ENCODE measurements around the gene WRAP53.

The WRAP53 gene

DNA sequence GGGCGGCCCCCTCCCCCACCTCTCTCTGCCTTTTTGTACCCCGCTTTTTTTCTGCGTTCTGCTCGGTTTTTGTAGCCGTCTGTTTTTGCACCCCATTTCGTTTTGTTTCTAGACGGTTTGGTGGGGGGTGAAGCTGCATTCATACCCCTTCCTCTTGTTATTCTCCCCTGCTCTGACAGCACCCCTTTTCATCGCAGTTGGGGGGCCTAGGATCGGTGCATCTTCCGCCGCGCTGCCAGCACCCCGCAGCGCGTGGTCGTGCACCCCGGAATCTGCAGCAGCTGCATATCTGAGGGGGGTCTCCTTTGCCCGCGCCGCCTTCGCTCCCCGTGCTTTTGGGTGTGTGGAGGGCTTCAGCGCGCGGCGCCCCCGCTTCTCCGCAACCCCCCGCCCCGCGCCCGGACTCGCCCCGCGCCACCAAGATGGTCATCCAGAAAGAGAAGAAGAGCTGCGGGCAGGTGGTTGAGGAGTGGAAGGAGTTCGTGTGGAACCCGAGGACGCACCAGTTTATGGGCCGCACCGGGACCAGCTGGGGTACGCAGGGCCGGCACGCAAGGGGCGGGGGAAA, 37.1 kb upstream of the WRAP53 start:
- no peak overlapping the region for H3K27ac ChIP-seq
- TF ChIP-seq, protein P1, sequence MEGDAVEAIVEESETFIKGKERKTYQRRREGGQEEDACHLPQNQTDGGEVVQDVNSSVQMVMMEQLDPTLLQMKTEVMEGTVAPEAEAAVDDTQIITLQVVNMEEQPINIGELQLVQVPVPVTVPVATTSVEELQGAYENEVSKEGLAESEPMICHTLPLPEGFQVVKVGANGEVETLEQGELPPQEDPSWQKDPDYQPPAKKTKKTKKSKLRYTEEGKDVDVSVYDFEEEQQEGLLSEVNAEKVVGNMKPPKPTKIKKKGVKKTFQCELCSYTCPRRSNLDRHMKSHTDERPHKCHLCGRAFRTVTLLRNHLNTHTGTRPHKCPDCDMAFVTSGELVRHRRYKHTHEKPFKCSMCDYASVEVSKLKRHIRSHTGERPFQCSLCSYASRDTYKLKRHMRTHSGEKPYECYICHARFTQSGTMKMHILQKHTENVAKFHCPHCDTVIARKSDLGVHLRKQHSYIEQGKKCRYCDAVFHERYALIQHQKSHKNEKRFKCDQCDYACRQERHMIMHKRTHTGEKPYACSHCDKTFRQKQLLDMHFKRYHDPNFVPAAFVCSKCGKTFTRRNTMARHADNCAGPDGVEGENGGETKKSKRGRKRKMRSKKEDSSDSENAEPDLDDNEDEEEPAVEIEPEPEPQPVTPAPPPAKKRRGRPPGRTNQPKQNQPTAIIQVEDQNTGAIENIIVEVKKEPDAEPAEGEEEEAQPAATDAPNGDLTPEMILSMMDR (conservative IDR thresholded peaks at IDR 0.05) = no peak

DNA sequence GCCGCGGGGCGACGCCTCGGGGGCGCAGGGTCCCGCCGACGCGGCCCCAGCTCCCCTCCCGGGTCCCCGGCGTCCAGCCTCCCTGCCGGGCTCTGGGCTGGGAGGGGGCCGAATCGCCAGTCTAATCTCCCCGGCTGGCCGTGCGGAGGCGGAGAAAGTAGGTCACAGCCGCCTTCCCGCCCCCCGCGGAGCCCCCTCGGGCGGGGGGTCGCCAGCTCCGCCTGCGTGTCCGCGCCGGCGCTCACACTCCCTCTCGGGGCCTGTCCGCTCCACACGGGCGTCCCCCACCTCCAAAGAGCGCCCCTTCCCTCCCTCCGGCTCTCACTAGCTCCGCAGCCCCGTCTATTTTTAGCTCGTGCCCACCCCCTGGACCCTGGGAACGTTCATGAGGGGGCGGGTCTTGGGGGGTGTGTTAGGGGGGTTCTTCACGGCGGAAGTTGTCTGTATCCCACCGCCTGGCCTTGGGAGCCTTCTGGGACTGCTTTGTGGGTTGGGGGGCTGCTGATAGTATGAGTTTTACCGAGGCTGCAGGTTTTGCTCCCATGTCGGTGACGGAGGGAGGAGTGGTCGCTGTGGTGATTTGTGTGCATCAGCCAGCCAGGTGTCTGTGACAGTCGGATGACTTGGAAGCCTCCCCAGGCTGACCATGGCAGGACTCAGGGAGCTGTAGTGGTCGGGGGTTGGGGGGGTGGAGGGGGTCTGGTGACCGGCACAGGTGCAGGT, 36.5 kb upstream of the WRAP53 start:
- no peak overlapping the region for H3K27ac ChIP-seq
- TF ChIP-seq, protein P1 (conservative IDR thresholded peaks at IDR 0.05) = no peak

DNA sequence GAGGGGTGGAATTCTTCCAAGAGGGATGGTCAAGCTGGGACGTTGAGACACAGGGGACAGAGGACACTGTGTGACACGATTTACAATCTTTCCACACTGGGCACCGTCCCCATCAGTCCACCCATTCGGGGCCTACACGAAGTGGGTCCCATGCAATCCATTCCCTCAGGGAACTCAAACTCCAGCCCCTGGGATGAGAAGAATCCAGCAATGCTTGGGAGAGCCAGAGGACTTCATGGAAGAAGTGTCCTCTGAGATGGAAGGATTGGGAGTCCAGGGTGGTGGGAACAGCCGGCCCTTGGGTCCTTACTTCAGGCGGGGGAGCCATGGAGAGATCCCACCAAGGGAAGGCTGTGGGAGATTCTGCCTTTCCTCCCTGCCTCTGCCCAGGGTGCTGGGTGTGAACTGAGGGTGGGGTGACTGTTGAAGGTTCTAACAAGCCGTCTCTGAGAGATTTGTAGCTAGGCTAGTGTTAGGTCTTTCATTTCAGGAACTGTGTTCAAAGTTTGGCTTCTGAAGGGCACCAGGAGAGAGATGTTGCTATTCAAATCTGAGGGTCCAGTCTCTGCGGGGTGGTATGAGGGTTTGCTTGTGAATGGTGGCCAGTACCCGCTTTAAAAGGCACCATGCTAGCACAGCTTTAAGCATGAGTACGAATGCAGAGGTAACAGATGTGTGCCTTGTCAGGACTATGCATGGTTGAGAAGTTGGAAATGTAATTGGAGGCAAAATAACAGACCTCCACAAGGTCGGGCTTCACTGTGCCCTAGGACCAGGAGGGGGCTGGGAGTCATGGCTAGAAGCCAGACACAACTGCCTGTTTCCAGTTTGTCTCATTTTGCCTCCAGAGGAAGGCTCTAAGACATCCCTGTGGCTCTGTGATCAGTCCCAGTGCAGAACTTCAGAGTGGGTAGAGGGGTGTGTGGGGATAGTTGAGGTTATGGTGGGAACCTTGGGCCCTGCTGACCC, 35.6 kb upstream of the WRAP53 start:
- H3K27ac ChIP-seq = no peak overlapping the region
- TF ChIP-seq, protein P1 (conservative IDR thresholded peaks at IDR 0.05) = no peak

GRCh38 chr17:7654832-7655540, 33.3 kb upstream of the WRAP53 start:
- TF ChIP-seq, protein P1 (conservative IDR thresholded peaks at IDR 0.05) = no peak
- no peak overlapping the region for H3K27ac ChIP-seq

DNA sequence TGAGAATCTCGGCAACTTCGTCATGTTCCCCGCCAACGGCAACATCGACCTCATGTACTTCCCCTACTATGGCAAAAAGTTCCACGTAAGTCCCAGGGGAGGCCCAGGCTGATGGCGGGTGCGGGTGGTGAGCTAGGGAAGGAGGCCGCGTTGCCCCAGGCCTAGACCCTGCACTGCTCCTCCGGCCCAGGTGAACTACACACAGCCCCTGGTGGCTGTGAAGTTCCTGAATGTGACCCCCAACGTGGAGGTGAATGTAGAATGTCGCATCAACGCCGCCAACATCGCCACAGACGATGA, 32.8 kb upstream of the WRAP53 start:
- TF ChIP-seq, protein P1 (conservative IDR thresholded peaks at IDR 0.05) = no peak
- no peak overlapping the region for H3K27ac ChIP-seq

DNA sequence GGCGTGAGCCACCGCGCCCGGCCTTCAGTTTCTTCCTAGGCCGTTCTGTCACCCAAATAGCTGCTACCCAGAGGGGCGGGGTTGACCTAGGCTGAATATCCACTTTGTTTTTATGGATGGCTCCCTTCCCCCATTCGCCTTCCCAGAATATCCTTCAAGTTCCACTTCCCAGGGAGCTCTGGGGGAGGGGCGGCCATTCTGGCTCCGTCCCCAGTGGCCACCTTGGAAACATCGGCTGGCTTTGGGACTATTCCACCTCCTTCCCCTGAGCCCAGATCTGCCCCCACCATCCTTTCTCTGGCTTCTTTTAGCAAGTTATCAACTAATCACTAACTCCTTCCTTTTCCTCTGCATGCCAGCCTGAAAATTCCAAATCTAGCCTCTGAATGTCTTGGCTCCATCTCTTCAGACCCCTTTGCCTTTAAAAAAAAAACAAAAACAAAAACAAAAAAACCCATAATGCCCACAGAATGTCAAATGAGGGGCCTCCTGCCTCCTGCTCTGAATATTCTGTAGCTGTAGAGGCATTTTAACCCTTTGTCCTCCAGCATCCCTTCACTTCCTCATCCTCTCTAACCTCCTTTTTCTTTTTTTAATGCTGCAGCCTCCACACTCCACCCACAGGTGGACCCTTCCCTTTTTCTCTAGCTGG, 31.2 kb upstream of the WRAP53 start:
- TF ChIP-seq, protein P1 (conservative IDR thresholded peaks at IDR 0.05) = no peak
- no peak overlapping the region for H3K27ac ChIP-seq
